K562 (cell line): ENCODE data around the gene SUPT3H. TPM values are rescaled to one million over a fixed set of nuclear protein-coding genes. Genes with fewer than 3 reads are reported as not detected.

ENCODE experiments used
- EZH2 ChIP-seq: IDR thresholded peaks from 2 replicates; pipeline ENCODE4 v1.6.1; 2012; ENCODE audit warnings: low read depth, mild to moderate bottlenecking, inconsistent platforms, low read length, borderline replicate concordance
- MYC ChIP-seq, 2 experiments: fragments of 250-450 bp in 1 of 2; sonication (Bioruptor Pico) in 1 of 2; IDR thresholded peaks; 2 replicates each; pipeline versions ENCODE4 v1.5.1 to v1.6.1; 2012 to 2021; ENCODE audit warnings: low read depth in 2 of 2, borderline replicate concordance in 1 of 2, improper control_type of control experiment in 1 of 2, low read length in 1 of 2, mild to moderate bottlenecking in 1 of 2, moderate library complexity in 1 of 2
- polyA plus RNA-seq, 8 experiments: library from polyadenylated mRNA; depleted of rRNA in 4 of 8; stranded (reverse) in 5 of 8; unstranded in 3 of 8; fragments of >200 nt; fragmentation: Nextera tagmentation in 2 of 8; fragmentation: Illumina TruSeq in 1 of 8; extraction: Ambion mirVana in 2 of 8; extraction: Trizol in 1 of 8; gene quantifications; 2 replicates each; pipeline versions ENCODE4 v1.2.1 to v1.2.3, GENCODE V29; 2011 to 2014; ENCODE audit warnings: inconsistent platforms in 1 of 8, missing spikeins in 1 of 8
- total RNA-seq, 7 experiments: library from RNA; depleted of rRNA in 6 of 7; stranded (reverse); fragments of >200 nt in 6 of 7; fragmentation: Illumina TruSeq in 2 of 7; extraction: Trizol in 2 of 7; gene quantifications; 2 replicates each; pipeline versions ENCODE4 v1.2.1 to v1.2.3, GENCODE V29; 2011 to 2021; ENCODE audit warnings: low replicate concordance in 1 of 7
- TF ChIP-seq, protein P1 (sequence below), 2 experiments: fragments of 200-800 bp in 1 of 2; sonication (Bioruptor generic) in 1 of 2; sonication (generic) in 1 of 2; formaldehyde crosslinking in 1 of 2; IDR thresholded peaks in 1 of 2; conservative IDR thresholded peaks in 1 of 2; 2 replicates each; pipeline versions ENCODE4 v1.5.0 to v1.6.1; 2016 to 2020; ENCODE audit warnings: missing compliant biosample characterization in 1 of 2, missing genetic modification characterization in 1 of 2, missing genetic modification reagents in 1 of 2
- TF ChIP-seq, protein P2 (sequence below): IDR thresholded peaks from 3 replicates; pipeline ENCODE4 v1.6.1; 2011; ENCODE audit warnings: borderline replicate concordance, mild to moderate bottlenecking; ENCODE audit not compliant: insufficient read length, insufficient read depth
- TF ChIP-seq, protein P3 (sequence below), 3 experiments: fragments of 200-800 bp in 1 of 3; fragments of 250-450 bp in 1 of 3; fragments of 450-650 bp in 1 of 3; sonication (Bioruptor Pico) in 1 of 3; sonication (Bioruptor generic) in 1 of 3; formaldehyde crosslinking in 1 of 3; IDR thresholded peaks; 2 replicates each; pipeline versions ENCODE4 v1.6.1 to v1.8.0; 2016 to 2022; ENCODE audit warnings: mild to moderate bottlenecking in 2 of 3, missing genetic modification characterization in 2 of 3, missing compliant biosample characterization in 1 of 3, moderate library complexity in 1 of 3

SUPT3H gene
- total and polyA plus RNA-seq, 9 of the 15 experiments (the other 6 are each of a cell fraction or from before 2014, with no cell fraction given), result 7.2 to 16.3 (median 11.9) TPM

DNA sequence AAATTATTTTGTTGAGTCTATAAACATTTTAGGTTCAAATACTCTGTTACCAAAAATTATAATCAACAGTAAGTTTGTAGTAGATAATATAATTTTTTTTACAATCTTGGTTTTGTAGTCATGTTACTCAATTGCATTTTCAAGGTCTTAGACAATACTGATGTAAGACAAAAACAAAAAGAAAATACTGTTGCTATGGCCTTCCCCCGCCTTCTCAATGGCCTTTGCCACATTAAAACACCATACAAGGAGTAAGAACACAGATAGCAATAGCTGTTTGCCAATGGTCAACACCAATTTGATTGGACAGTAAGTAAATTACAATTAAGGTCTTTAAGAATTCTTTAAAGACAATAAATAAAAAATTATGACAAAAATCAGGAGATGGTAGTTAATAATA is 540.0 kb downstream of the SUPT3H start (continued):
- TF ChIP-seq, protein P1, sequence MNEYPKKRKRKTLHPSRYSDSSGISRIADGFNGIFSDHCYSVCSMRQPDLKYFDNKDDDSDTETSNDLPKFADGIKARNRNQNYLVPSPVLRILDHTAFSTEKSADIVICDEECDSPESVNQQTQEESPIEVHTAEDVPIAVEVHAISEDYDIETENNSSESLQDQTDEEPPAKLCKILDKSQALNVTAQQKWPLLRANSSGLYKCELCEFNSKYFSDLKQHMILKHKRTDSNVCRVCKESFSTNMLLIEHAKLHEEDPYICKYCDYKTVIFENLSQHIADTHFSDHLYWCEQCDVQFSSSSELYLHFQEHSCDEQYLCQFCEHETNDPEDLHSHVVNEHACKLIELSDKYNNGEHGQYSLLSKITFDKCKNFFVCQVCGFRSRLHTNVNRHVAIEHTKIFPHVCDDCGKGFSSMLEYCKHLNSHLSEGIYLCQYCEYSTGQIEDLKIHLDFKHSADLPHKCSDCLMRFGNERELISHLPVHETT (CRISPR knock-in tag; conservative IDR thresholded peaks at IDR 0.05 in 1 of 2, IDR thresholded peaks at IDR 0.05 in 1 of 2), result no peak
- TF ChIP-seq EZH2 (no peak), MYC (IDR thresholded peaks at IDR 0.05; ENCODE audit: low read depth, low read length) (no peak), MYC (CRISPR knock-in tag; IDR thresholded peaks at IDR 0.05; ENCODE audit: borderline replicate concordance, low read depth) (no peak)
- TF ChIP-seq, protein P2, sequence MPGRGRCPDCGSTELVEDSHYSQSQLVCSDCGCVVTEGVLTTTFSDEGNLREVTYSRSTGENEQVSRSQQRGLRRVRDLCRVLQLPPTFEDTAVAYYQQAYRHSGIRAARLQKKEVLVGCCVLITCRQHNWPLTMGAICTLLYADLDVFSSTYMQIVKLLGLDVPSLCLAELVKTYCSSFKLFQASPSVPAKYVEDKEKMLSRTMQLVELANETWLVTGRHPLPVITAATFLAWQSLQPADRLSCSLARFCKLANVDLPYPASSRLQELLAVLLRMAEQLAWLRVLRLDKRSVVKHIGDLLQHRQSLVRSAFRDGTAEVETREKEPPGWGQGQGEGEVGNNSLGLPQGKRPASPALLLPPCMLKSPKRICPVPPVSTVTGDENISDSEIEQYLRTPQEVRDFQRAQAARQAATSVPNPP, result no peak
- TF ChIP-seq, protein P3, sequence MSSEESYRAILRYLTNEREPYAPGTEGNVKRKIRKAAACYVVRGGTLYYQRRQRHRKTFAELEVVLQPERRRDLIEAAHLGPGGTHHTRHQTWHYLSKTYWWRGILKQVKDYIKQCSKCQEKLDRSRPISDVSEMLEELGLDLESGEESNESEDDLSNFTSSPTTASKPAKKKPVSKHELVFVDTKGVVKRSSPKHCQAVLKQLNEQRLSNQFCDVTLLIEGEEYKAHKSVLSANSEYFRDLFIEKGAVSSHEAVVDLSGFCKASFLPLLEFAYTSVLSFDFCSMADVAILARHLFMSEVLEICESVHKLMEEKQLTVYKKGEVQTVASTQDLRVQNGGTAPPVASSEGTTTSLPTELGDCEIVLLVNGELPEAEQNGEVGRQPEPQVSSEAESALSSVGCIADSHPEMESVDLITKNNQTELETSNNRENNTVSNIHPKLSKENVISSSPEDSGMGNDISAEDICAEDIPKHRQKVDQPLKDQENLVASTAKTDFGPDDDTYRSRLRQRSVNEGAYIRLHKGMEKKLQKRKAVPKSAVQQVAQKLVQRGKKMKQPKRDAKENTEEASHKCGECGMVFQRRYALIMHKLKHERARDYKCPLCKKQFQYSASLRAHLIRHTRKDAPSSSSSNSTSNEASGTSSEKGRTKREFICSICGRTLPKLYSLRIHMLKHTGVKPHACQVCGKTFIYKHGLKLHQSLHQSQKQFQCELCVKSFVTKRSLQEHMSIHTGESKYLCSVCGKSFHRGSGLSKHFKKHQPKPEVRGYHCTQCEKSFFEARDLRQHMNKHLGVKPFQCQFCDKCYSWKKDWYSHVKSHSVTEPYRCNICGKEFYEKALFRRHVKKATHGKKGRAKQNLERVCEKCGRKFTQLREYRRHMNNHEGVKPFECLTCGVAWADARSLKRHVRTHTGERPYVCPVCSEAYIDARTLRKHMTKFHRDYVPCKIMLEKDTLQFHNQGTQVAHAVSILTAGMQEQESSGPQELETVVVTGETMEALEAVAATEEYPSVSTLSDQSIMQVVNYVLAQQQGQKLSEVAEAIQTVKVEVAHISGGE (CRISPR knock-in tag; IDR thresholded peaks at IDR 0.05), result no peak
